Neuron (in vitro differentiated cells): Measurements from ENCODE around the gene AK9.

Source experiments
- H2AFZ ChIP-seq: one replicate; pipeline ENCODE4 v1.6.1; 2013; ENCODE audit warnings: low read depth, mild to moderate bottlenecking, inconsistent platforms, low read length, moderate library complexity
- H3K27me3 ChIP-seq: one replicate; pipeline ENCODE4 v1.6.1; 2013; ENCODE audit warnings: low read length; ENCODE audit not compliant: insufficient read depth
- H3K36me3 ChIP-seq: one replicate; pipeline ENCODE4 v1.6.1; 2013; ENCODE audit warnings: low read length; ENCODE audit not compliant: insufficient read depth
- H3K4me1 ChIP-seq: one replicate; pipeline ENCODE4 v1.6.1; 2013; ENCODE audit warnings: low read length; ENCODE audit not compliant: insufficient read depth
- H3K4me3 ChIP-seq: 2 replicates; pipeline ENCODE4 v1.5.1; 2013; ENCODE audit warnings: mild to moderate bottlenecking, low read length, moderate library complexity
- H3K9me3 ChIP-seq: one replicate; pipeline ENCODE4 v1.6.1; 2013; ENCODE audit warnings: low read length

The AK9 gene

GRCh38 chr6:109460161-109460829, 230.7 kb downstream of the AK9 start:
- H2AFZ ChIP-seq, result no peak overlapping the region
- no peaks in the 10 kb centered on the region for H3K9me3 ChIP-seq

GRCh38 chr6:109458774-109459531, 232.0 kb downstream of the AK9 start:
- Histone ChIP-seq H3K4me1 (peaks cover 15% of the 10 kb centered on the region), H3K9me3 (no peaks in the 10 kb centered on the region), H3K4me3 (no peak overlapping the region), H3K36me3 (peaks cover 15% of the 10 kb centered on the region), H2AFZ (no peak overlapping the region), H3K27me3 (no peaks in the 10 kb centered on the region)

More at GRCh38 chr6:109460161-109460829, 230.7 kb downstream of the AK9 start:
- Histone ChIP-seq H3K27me3 (no peaks in the 10 kb centered on the region), H3K4me1 (peaks cover 10% of the 10 kb centered on the region), H3K36me3 (peaks cover 28% of the 10 kb centered on the region), H3K4me3 (no peak overlapping the region)

GRCh38 chr6:109457562-109457996, 233.4 kb downstream of the AK9 start:
- H3K4me1 ChIP-seq, result peaks cover 15% of the 10 kb centered on the region
- H3K27me3 ChIP-seq, result no peaks in the 10 kb centered on the region
- H2AFZ ChIP-seq, result no peak overlapping the region
- H3K9me3 ChIP-seq, result no peaks in the 10 kb centered on the region
- no peak overlapping the region for H3K4me3 ChIP-seq
- H3K36me3 ChIP-seq, result peaks cover 9% of the 10 kb centered on the region

- Histone ChIP-seq H3K4me3 (peak overlapping the region; percentile 54), H3K36me3 (peaks cover 9% of the 10 kb centered on the region), H3K4me1 (peaks cover 15% of the 10 kb centered on the region), H2AFZ (no peak overlapping the region), H3K9me3 (no peaks in the 10 kb centered on the region), H3K27me3 (no peaks in the 10 kb centered on the region)
These were observed 234.1 kb downstream of the AK9 start for GRCh38 chr6:109456710-109457561.

- Histone ChIP-seq H2AFZ (peak overlapping the region; percentile 24), H3K4me3 (peak overlapping the region; percentile 54), H3K27me3 (no peaks in the 10 kb centered on the region), H3K36me3 (peaks cover 10% of the 10 kb centered on the region), H3K4me1 (peaks cover 15% of the 10 kb centered on the region), H3K9me3 (no peaks in the 10 kb centered on the region)
These were observed 234.9 kb downstream of the AK9 start for GRCh38 chr6:109456111-109456583.

- H3K9me3 ChIP-seq, result no peaks in the 10 kb centered on the region
- peak within 1 kb of the TSS; percentile 85 for H2AFZ ChIP-seq
- peaks cover 15% of the 10 kb centered on the region for H3K4me1 ChIP-seq
- H3K27me3 ChIP-seq, result no peaks in the 10 kb centered on the region
- peak within 1 kb of the TSS; percentile 54 for H3K4me3 ChIP-seq
- peaks cover 13% of the 10 kb centered on the region for H3K36me3 ChIP-seq
These were observed 235.4 kb downstream of the AK9 start, which contains the start of gene MICAL1 for GRCh38 chr6:109455437-109456110. Gene MICAL1, minus strand, starts transcription at chr6:109455772. Its CDS starts 1,576 bp downstream, at chr6:109454196.

- Histone ChIP-seq H2AFZ (peak overlapping the region; percentile 85), H3K4me1 (peaks cover 15% of the 10 kb centered on the region), H3K36me3 (peaks cover 13% of the 10 kb centered on the region), H3K27me3 (no peaks in the 10 kb centered on the region), H3K4me3 (peak overlapping the region; percentile 54), H3K9me3 (no peaks in the 10 kb centered on the region)
These were observed 236.2 kb downstream of the AK9 start for GRCh38 chr6:109454496-109455436.

GRCh38 chr6:109453594-109454495, 237.2 kb downstream of the AK9 start:
- H3K4me1 ChIP-seq, result peaks cover 15% of the 10 kb centered on the region
- H3K9me3 ChIP-seq, result no peaks in the 10 kb centered on the region
- H3K27me3 ChIP-seq, result no peaks in the 10 kb centered on the region
- no peak overlapping the region for H2AFZ ChIP-seq
- peaks cover 13% of the 10 kb centered on the region for H3K36me3 ChIP-seq
- no peak overlapping the region for H3K4me3 ChIP-seq

- H3K4me1 ChIP-seq, result peaks cover 15% of the 10 kb centered on the region
- no peak overlapping the region for H3K4me3 ChIP-seq
- no peak overlapping the region for H2AFZ ChIP-seq
- no peaks in the 10 kb centered on the region for H3K27me3 ChIP-seq
- no peaks in the 10 kb centered on the region for H3K9me3 ChIP-seq
- peaks cover 13% of the 10 kb centered on the region for H3K36me3 ChIP-seq
These were observed 237.8 kb downstream of the AK9 start for GRCh38 chr6:109453156-109453555.

GRCh38 chr6:109452181-109452580, 238.8 kb downstream of the AK9 start:
- Histone ChIP-seq H3K9me3 (no peaks in the 10 kb centered on the region), H2AFZ (no peak overlapping the region), H3K36me3 (peaks cover 13% of the 10 kb centered on the region), H3K27me3 (no peaks in the 10 kb centered on the region), H3K4me3 (no peak overlapping the region), H3K4me1 (peaks cover 10% of the 10 kb centered on the region)

GRCh38 chr6:109451376-109451775, 239.6 kb downstream of the AK9 start:
- Histone ChIP-seq H3K4me3 (no peak overlapping the region), H3K4me1 (peaks cover 6% of the 10 kb centered on the region), H3K9me3 (no peaks in the 10 kb centered on the region), H3K27me3 (no peaks in the 10 kb centered on the region), H3K36me3 (peaks cover 18% of the 10 kb centered on the region), H2AFZ (no peak overlapping the region)
